Heart right ventricle (tissue), 16 donors: ENCODE results near the gene TMIE. TPM values are rescaled to one million over a fixed set of nuclear protein-coding genes. Genes with fewer than 3 reads are reported as not detected.

ENCODE experiments used
- ATAC-seq, 8 donors: fragments of 200-7000 bp; cut with Tn5 transposase; one replicate each; pipeline ENCODE4 v1.9.1; 2020; ENCODE audit warnings: mild to moderate bottlenecking in 8 of 8, moderate library complexity in 8 of 8, moderate number of reproducible peaks in 1 of 8
- DNase-seq, 2 donors: peaks; one replicate each; pipeline ENCODE4 v3.0.0-alpha.2; 2020
- H3K27ac ChIP-seq, 10 donors: fragments of 200-600 bp; sonication (generic) in 2 of 10; one replicate each; pipeline versions ENCODE4 v1.5.0 to v1.8.0; 2020 to 2022; ENCODE audit warnings: mild to moderate bottlenecking in 3 of 10
- H3K27me3 ChIP-seq, 7 donors: fragments of 200-600 bp; one replicate each; pipeline ENCODE4 v1.8.0; 2021 to 2022; ENCODE audit warnings: mild to moderate bottlenecking in 2 of 7
- H3K36me3 ChIP-seq, 9 donors: fragments of 200-600 bp; sonication (generic) in 1 of 9; one replicate each; pipeline versions ENCODE4 v1.5.0 to v1.8.0; 2020 to 2022; ENCODE audit warnings: mild to moderate bottlenecking in 2 of 9
- H3K4me1 ChIP-seq, 9 donors: fragments of 200-600 bp; sonication (generic) in 1 of 9; one replicate each; pipeline versions ENCODE4 v1.5.0 to v1.8.0; 2020 to 2022; ENCODE audit warnings: mild to moderate bottlenecking in 4 of 9
- H3K4me3 ChIP-seq, 10 donors: fragments of 200-600 bp; sonication (generic) in 2 of 10; one replicate each; pipeline versions ENCODE4 v1.5.0 to v1.8.0; 2020 to 2022; ENCODE audit warnings: mild to moderate bottlenecking in 7 of 10, moderate library complexity in 2 of 10
- H3K9me3 ChIP-seq, 11 donors: fragments of 200-600 bp in 10 of 11; sonication (generic) in 2 of 11; one replicate each; pipeline versions ENCODE4 v1.5.0 to v1.8.0; 2013 to 2022; ENCODE audit warnings: mild to moderate bottlenecking in 2 of 11, control low read depth in 1 of 11, moderate library complexity in 1 of 11
- WGBS, 2 donors: extraction: QIAGEN DNeasy Blood & Tissue Kit; methylation state at CpG; one replicate each; pipeline ENCODE4 v1.1.7; 2013; ENCODE audit warnings: inconsistent platforms in 1 of 2; 5-methylcytosine and 5-hydroxymethylcytosine counted together
- intact Hi-C, 10 donors: fragments of 100-400 bp; cut with DNase I; formaldehyde crosslinking; loops; one replicate each; pipeline versions ENCODE4 v1.11.1 to v1.14.2; 2022
- polyA plus RNA-seq, 2 donors: library from polyadenylated mRNA; stranded (reverse); fragments of 200-250 nt; gene quantifications; one replicate each; pipeline ENCODE4 v1.2.3, GENCODE V29; 2013
- total RNA-seq, 10 donors: library from RNA; stranded (reverse); fragmentation: NEBNext Ultra II Directional in 3 of 10; extraction: Animal tissue kit (Norgen Biotek cat#: 25700) in 3 of 10; gene quantifications; one replicate each; pipeline versions ENCODE4 v1.2.1 to v1.2.4, GENCODE V29; 2021 to 2023
- TF ChIP-seq, protein P1 (sequence below), 9 donors: fragments of 200-600 bp; sonication (generic) in 2 of 9; IDR thresholded peaks; one replicate each; pipeline versions ENCODE4 v1.5.0 to v1.8.0; 2021 to 2022; ENCODE audit warnings: antibody characterized with exemption in 9 of 9, mild to moderate bottlenecking in 5 of 9, moderate library complexity in 1 of 9
- donor health status: Arrhythmogenic right ventricular cardiomyopathy.
- donor health status: ischemic (EF 13 %, LVEDD 7.1; RV severe dilation, severe dysfunction).
- donor health status: healthy with polysubstance abuse.
- donor health status: DM: no; HTN: yes; CAD: no.
- donor health status: DM: no; HTN: no; CAD: no.
- donor health status: ischemic (EF 25% LVEDD 6.9; RV normal size, moderate dysfunction).
- donor health status: ischemic (EF 25% LVEDD 5.7; RV mildly dilated, moderate dysfunction).
- donor health status: healthy.
- donor health status: DM: yes; HTN: yes; CAD: no.
- donor health status: Ischemic cardiomyopathy.
- donor health status: ischemic (EF 35%, LVEDD 5.7; RV mildly dilated, moderate dysfunction).
- donor health status: nonischemic (EF 11% LVEDD 7.7; RV severe dilation, severe dysfunction).
- donor health status: DM: yes; HTN: yes; CAD: no.
- donor health status: PGD.
- donor health status: ischemic (EF 29% LVEDD 5.4; RV normal size, mild dysfunction).
- donor health status: nonischemic (EF 23%, LVEDD 6.1; RV moderate dilation, normal function).

Gene TMIE
- total and polyA plus RNA-seq, 12 donors: 0.21 to 1.2 (median 0.48) TPM; not detected in 1

DNA sequence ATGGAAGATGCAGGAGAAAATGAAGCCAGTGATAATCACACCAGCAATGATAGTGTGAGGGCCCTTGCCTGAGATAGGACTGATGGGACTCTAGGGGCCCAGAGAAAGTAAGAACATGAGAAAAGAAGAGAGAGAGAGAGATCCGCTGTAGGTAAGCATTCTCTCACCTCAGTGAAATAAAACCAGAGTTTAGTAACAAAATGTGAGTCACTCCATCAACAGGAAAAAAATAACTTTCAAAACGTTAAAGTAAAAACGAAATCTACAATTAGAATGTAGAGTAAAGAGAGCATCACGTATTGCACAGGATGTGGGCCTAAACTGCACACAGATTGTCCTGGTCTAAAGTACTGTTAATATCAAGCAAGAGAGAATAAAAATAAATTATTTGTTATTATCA, 23.2 kb downstream of the TMIE start:
- no peak for ATAC-seq
- TF ChIP-seq, protein P1, sequence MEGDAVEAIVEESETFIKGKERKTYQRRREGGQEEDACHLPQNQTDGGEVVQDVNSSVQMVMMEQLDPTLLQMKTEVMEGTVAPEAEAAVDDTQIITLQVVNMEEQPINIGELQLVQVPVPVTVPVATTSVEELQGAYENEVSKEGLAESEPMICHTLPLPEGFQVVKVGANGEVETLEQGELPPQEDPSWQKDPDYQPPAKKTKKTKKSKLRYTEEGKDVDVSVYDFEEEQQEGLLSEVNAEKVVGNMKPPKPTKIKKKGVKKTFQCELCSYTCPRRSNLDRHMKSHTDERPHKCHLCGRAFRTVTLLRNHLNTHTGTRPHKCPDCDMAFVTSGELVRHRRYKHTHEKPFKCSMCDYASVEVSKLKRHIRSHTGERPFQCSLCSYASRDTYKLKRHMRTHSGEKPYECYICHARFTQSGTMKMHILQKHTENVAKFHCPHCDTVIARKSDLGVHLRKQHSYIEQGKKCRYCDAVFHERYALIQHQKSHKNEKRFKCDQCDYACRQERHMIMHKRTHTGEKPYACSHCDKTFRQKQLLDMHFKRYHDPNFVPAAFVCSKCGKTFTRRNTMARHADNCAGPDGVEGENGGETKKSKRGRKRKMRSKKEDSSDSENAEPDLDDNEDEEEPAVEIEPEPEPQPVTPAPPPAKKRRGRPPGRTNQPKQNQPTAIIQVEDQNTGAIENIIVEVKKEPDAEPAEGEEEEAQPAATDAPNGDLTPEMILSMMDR (IDR thresholded peaks at IDR 0.05): no peak
- Histone ChIP-seq H3K27ac (no peak overlapping the region), H3K9me3 (peaks cover 0 to 2% (median 0%) of the 10 kb centered on the region in 11 donors), H3K4me1 (no peaks in the 10 kb centered on the region), H3K4me3 (no peak overlapping the region), H3K36me3 (no peaks in the 10 kb centered on the region), H3K27me3 (peaks cover 0 to 12% (median 0%) of the 10 kb centered on the region in 7 donors)
- intact Hi-C loops: no loop called here
- no peak for DNase-seq
- 71 to 89% methylated on average over 4 of the region's 4 CpGs for WGBS, 2 donors

DNA sequence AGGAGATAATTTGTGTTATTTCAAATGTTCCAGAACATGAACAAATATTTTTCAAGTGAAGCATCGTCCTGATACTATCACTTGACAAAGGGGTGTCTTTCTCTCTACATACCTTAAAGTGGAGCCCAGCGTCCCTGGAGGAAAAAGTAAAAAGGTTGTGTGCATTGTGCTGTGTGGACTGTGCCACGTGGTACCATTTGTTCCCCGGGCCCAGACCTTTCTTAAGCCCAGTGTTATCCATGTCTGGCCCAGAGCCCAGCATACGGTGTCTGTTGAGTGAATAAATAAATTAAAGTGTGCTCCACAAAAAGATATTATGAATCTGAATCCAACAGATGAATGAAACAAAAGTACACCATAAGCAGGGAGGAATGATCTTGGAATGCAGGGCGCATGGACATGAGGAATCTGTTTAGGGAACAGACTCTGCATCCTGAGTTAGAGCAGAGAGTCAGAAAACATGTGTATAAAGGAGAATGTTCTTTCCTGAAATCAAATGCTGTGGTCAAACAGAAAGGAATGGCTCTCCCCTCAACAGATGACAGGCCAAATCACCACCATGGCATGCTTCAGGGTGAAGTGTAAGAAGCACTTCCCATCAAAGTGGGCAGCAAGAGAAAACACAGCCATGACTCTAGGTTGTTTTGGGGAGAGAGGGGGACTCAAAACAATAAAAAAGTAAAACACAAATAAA, 24.6 kb downstream of the TMIE start:
- H3K36me3 ChIP-seq: no peaks in the 10 kb centered on the region
- intact Hi-C loops: no loop called here
- DNase-seq: no peak
- no peak for ATAC-seq
- H3K4me1 ChIP-seq: no peaks in the 10 kb centered on the region
- peaks cover 0 to 2% (median 0%) of the 10 kb centered on the region in 11 donors for H3K9me3 ChIP-seq
- H3K4me3 ChIP-seq: no peak overlapping the region
- WGBS, 2 donors: 53 to 55% methylated on average over 6 of the region's 6 CpGs
- no peak overlapping the region for H3K27ac ChIP-seq
- TF ChIP-seq, protein P1 (IDR thresholded peaks at IDR 0.05): no peak
- peaks cover 0 to 13% (median 0%) of the 10 kb centered on the region in 7 donors for H3K27me3 ChIP-seq

DNA sequence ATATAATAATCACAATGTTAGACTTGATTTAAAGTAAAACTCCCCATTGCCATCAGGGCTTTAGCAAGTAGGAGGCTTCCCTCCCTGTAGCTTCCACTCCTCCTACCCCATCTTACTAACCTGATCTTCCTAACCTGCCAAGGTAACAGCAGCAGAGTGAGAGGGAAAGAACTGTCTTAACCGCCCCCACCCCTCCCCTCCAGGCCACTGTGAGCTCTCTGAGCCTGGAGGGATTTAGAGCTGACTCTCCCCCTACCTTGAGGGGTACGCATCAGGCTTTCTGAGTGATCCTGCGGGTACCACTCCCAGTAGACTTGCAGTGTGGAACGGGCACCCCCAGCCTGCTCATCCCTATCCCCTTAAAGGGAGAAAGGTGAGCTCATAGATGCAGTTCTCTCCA, 27.8 kb downstream of the TMIE start:
- TF ChIP-seq, protein P1 (IDR thresholded peaks at IDR 0.05): no peak
- ATAC-seq: no peak
- intact Hi-C loops: no loop called here
- 88 to 90% methylated on average over 4 of the region's 4 CpGs for WGBS, 2 donors
- no peak for DNase-seq
- Histone ChIP-seq H3K4me1 (no peaks in the 10 kb centered on the region), H3K27me3 (peaks cover 0 to 18% (median 3%) of the 10 kb centered on the region in 7 donors), H3K9me3 (no peaks in the 10 kb centered on the region), H3K4me3 (no peak overlapping the region), H3K36me3 (no peaks in the 10 kb centered on the region), H3K27ac (no peak overlapping the region)

DNA sequence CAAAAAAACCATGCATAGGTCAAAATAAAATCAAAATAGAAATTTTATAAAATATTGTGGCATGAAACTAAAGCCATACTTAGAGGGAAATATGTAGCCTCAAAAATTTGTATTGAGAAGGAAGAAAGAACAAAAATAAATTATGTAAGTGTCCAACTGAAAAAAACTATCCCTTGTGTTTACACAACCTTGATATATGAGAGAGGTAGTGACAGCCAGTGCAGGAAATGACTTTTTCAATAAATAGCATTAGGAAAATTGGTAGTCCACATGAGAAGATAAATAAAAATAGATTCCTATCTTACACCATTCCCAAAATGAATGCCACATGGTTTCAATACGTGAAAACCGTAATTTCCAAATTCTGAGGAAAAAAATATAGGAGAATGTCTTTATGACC, 29.6 kb downstream of the TMIE start:
- intact Hi-C loops: no loop called here
- H3K4me3 ChIP-seq: no peak overlapping the region
- 78 to 87% methylated on average over 2 of the region's 2 CpGs for WGBS, 2 donors
- DNase-seq: no peak
- peaks cover 0 to 18% (median 5%) of the 10 kb centered on the region in 7 donors for H3K27me3 ChIP-seq
- no peak for ATAC-seq
- TF ChIP-seq, protein P1 (IDR thresholded peaks at IDR 0.05): no peak
- H3K4me1 ChIP-seq: no peaks in the 10 kb centered on the region
- H3K27ac ChIP-seq: no peak overlapping the region
- H3K9me3 ChIP-seq: no peaks in the 10 kb centered on the region
- no peaks in the 10 kb centered on the region for H3K36me3 ChIP-seq
